ACC112 (cell line): ENCODE measurements around the gene RAB44.
"Not testable (repeated sequence)": the region's sequence is repeated elsewhere in the genome, so short reads cannot be mapped to it uniquely, and the experiment has no call there.

Experiments used
- H2AFZ ChIP-seq: fragments of 200-600 bp; sonication (generic); one replicate; pipeline ENCODE4 v1.6.0; 2017; ENCODE audit warnings: antibody characterized with exemption, low read length; ENCODE audit not compliant: unreplicated experiment
- H3K27ac ChIP-seq: fragments of 200-600 bp; sonication (generic); 2 replicates; pipeline ENCODE4 v1.5.1; 2014; ENCODE audit warnings: low read depth, mild to moderate bottlenecking, antibody characterized with exemption, low read length, moderate library complexity
- H3K27me3 ChIP-seq: fragments of 200-600 bp; sonication (generic); 2 replicates; pipeline ENCODE4 v1.6.1; 2014; ENCODE audit warnings: mild to moderate bottlenecking, antibody characterized with exemption, low read length, moderate library complexity, mixed read lengths; ENCODE audit not compliant: insufficient read depth
- H3K36me3 ChIP-seq: fragments of 200-600 bp; sonication (generic); 2 replicates; pipeline ENCODE4 v1.6.1; 2016; ENCODE audit warnings: mild to moderate bottlenecking, antibody characterized with exemption, low read length, moderate library complexity, mixed read lengths; ENCODE audit not compliant: insufficient read depth
- H3K4me1 ChIP-seq: fragments of 200-600 bp; sonication (generic); one replicate; pipeline ENCODE4 v1.6.1; 2016; ENCODE audit warnings: low read length, mixed read lengths; ENCODE audit not compliant: insufficient read depth, unreplicated experiment, control insufficient read depth
- H3K4me3 ChIP-seq: fragments of 200-600 bp; sonication (generic); 2 replicates; pipeline ENCODE4 v1.5.1; 2014; ENCODE audit warnings: mild to moderate bottlenecking, low read depth, low read length
- H3K79me2 ChIP-seq: fragments of 200-600 bp; sonication (generic); one replicate; pipeline ENCODE4 v1.6.0; 2016; ENCODE audit warnings: low read length; ENCODE audit not compliant: control insufficient read depth, unreplicated experiment, insufficient read depth

The RAB44 gene

DNA sequence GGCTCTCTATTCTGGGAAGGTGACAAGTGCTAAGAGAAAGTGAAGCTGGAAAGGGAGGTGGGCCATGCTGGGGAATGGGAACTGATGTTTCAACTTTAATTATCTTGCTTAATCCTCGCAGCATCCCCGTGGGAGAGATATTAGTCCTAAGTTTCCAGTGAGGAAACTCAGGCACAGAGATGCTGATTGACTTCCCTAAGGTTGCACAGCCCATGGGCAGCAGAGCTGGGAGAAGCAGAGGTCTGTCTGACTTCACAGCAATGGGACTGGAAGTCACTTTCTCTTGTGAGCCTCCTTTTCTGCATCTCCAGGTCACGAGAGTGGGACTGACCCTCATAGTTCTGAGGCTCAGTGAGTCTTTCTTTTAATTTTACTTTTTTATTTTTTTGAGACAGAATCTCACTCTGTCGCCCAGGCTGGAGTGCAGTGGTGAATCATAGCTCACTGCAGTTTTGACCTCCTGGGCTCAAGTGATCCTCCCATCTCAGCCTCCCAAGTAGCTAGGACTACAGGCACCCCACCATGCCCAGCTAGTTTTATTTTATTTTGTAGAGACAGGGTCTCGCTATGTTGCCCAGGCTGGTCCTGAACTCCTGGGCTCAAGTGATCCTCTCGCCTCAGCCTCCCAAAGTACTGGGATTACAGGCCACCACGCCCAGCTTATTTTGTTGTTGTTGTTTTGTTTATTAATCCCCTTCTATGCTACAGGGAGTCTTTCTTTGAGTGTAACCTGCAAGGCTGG is 2.6 kb downstream of the RAB44 start:
- no peaks in the 10 kb centered on the region for H3K27me3 ChIP-seq
- H3K4me3 ChIP-seq, result no peak overlapping the region
- no peak overlapping the region for H2AFZ ChIP-seq
- H3K27ac ChIP-seq, result no peak overlapping the region
- no peaks in the 10 kb centered on the region for H3K79me2 ChIP-seq
- peaks cover 10% of the 10 kb centered on the region for H3K4me1 ChIP-seq
- H3K36me3 ChIP-seq, result no peaks in the 10 kb centered on the region

GRCh38 chr6:36700831-36701230 is 3.2 kb downstream of the RAB44 start:
- no peak overlapping the region for H3K27ac ChIP-seq
- no peaks in the 10 kb centered on the region for H3K27me3 ChIP-seq
- H3K4me1 ChIP-seq, result peaks cover 10% of the 10 kb centered on the region
- H3K36me3 ChIP-seq, result no peaks in the 10 kb centered on the region
- H2AFZ ChIP-seq, result no peak overlapping the region
- no peaks in the 10 kb centered on the region for H3K79me2 ChIP-seq
- H3K4me3 ChIP-seq, result no peak overlapping the region

DNA sequence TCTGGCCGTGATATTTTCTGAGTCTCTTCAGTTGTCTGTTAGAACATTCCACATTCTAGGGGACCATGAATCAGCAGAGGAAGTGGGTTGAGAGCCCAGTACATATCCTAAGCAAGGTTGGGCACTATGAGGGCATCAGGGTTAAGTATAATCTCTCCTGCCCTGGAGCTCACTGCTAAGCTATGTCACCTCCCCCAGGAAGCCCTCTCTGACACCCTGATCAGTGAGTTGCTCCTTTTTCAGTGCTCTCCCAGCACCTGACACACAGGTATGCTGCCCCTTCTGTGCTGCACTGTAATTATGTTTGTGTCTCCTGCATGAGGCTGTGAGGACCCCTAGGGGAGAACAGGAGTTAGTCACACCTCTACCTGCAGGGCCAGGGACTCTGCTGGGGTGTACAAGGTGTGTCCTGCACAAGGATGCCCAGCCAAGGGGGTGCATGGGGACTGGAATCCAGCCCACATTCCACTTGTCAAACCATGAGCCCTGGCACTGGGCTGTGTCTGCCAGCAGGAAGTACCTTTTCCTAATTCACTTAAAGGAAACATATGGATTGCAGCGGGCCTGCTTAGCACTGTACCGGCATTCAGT is 3.9 kb downstream of the RAB44 start:
- Histone ChIP-seq H3K27ac (no peak overlapping the region), H3K27me3 (no peaks in the 10 kb centered on the region), H3K4me1 (peaks cover 10% of the 10 kb centered on the region), H3K79me2 (no peaks in the 10 kb centered on the region), H3K36me3 (no peaks in the 10 kb centered on the region), H3K4me3 (no peak overlapping the region), H2AFZ (no peak overlapping the region)

GRCh38 chr6:36702656-36703055 is 5.0 kb downstream of the RAB44 start:
- no peaks in the 10 kb centered on the region for H3K36me3 ChIP-seq
- no peaks in the 10 kb centered on the region for H3K27me3 ChIP-seq
- H3K4me1 ChIP-seq, result peaks cover 10% of the 10 kb centered on the region
- no peak overlapping the region for H2AFZ ChIP-seq
- H3K27ac ChIP-seq, result no peak overlapping the region
- no peaks in the 10 kb centered on the region for H3K79me2 ChIP-seq
- no peak overlapping the region for H3K4me3 ChIP-seq

- no peak overlapping the region for H3K27ac ChIP-seq
- no peak overlapping the region for H2AFZ ChIP-seq
- no peaks in the 10 kb centered on the region for H3K27me3 ChIP-seq
- H3K4me3 ChIP-seq, result no peak overlapping the region
- no peaks in the 10 kb centered on the region for H3K36me3 ChIP-seq
- H3K4me1 ChIP-seq, result peaks cover 10% of the 10 kb centered on the region
- H3K79me2 ChIP-seq, result no peaks in the 10 kb centered on the region
These were observed 5.5 kb downstream of the RAB44 start for GRCh38 chr6:36703081-36703606.

GRCh38 chr6:36703982-36704381 is 6.4 kb downstream of the RAB44 start:
- Histone ChIP-seq H3K27ac (no peak overlapping the region), H3K4me3 (no peak overlapping the region), H2AFZ (no peak overlapping the region), H3K27me3 (no peaks in the 10 kb centered on the region), H3K79me2 (no peaks in the 10 kb centered on the region), H3K4me1 (peaks cover 10% of the 10 kb centered on the region), H3K36me3 (no peaks in the 10 kb centered on the region)

DNA sequence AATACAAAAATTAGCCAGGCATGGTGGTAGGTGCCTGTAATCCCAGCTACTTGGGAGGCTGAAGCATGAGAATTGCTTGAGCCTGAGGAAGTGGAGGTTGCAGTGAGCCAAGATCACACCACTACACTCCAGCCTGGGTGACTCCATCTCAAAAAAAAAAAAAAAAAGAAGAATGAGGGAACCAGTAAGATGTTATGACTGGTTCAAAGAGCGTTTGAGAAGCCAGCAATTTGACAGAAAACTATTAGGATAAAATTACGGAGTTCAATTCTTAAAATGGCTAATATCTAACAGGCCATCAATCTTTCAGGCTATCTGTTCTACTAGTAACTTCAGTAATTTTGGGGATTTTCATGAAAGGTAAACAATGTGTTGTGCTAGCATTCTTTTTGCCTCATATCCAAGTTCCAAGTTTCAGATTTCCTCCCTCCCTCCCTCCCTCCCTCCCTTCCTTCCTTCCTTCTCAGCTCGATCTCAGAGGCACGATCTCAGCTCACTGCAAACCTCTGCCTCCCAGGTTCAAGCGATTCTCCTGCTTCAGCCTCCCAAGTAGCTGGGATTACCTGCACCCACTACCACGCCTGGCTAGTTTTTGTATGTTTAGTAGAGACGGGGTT is 7.4 kb downstream of the RAB44 start:
- not testable (repeated sequence) for H2AFZ ChIP-seq, H3K4me1 ChIP-seq, H3K4me3 ChIP-seq, H3K79me2 ChIP-seq, H3K36me3 ChIP-seq, H3K27me3 ChIP-seq, H3K27ac ChIP-seq

DNA sequence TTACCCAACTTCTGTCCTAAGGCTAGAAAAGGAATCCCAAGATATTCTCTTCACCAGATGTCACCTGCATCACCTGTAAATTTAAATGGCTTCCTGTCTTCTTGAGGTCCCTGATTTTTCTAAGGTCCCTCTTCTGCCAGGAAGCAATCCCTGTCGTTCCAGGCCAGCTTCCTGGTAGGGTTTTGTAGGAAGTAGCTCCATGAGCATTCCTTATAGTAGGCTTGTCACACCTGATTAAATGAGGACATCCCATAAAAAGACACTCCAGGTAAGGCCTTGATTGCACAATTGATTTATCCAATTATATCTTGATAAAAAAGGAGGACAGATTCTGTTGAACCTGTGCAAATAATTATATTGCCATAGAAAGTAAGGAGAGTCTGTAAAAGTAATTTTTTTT is 8.7 kb downstream of the RAB44 start:
- no peak overlapping the region for H3K4me3 ChIP-seq

GRCh38 chr6:36712816-36713215 is 15.2 kb downstream of the RAB44 start:
- no peak overlapping the region for H3K27ac ChIP-seq
- no peaks in the 10 kb centered on the region for H3K4me1 ChIP-seq
- H3K36me3 ChIP-seq, result no peaks in the 10 kb centered on the region
- H3K4me3 ChIP-seq, result no peak overlapping the region
- no peaks in the 10 kb centered on the region for H3K27me3 ChIP-seq
- no peaks in the 10 kb centered on the region for H3K79me2 ChIP-seq
- H2AFZ ChIP-seq, result no peak overlapping the region

More for the DNA sequence above, 8.7 kb downstream of the RAB44 start:
- H3K27me3 ChIP-seq, result no peaks in the 10 kb centered on the region
- no peak overlapping the region for H2AFZ ChIP-seq
- peaks cover 3% of the 10 kb centered on the region for H3K4me1 ChIP-seq
- no peak overlapping the region for H3K27ac ChIP-seq
- no peaks in the 10 kb centered on the region for H3K79me2 ChIP-seq
- H3K36me3 ChIP-seq, result no peaks in the 10 kb centered on the region

DNA sequence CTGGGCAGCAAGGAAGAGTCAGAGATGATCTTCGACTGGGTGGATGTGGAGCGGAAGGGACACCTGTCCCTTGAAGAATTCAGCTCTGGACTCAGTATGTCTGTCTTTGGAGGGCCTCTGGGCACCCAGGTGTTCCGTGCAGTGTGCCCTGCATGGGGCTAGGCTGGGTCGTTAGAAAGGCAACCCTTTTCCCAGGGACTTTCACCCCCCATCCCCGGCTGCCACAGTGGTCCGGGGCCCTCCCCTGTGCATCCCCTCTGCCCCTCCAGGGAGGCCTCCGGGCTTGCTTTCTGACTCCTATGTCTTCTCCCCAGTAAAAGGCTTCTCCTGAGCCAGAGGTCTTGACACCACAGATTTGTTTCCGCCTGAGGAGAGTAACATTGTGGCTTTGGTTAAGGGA is 16.2 kb downstream of the RAB44 start:
- Histone ChIP-seq H3K4me3 (no peak overlapping the region), H2AFZ (no peak overlapping the region), H3K27ac (no peak overlapping the region), H3K79me2 (no peaks in the 10 kb centered on the region), H3K36me3 (no peaks in the 10 kb centered on the region), H3K27me3 (no peaks in the 10 kb centered on the region), H3K4me1 (no peaks in the 10 kb centered on the region)

DNA sequence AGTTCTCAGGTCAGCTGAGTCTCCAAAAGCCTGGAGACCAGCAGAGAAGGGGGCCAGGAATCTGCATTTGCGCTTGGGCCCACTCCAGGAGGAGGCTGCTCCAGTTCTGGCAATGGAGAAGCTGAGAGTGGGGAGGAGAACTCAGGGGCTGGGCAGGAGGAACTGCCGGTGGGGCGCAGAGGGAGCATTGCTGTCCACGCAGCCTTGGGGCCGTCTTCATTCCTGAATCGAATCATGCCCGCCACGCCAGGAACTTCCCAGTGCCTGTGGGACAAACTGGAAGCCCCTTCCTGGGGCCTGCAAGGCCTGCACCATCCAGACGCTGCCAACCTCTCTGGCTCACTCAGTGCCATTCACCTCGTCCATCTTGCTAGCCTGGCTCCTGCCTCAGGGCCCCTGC is 16.9 kb downstream of the RAB44 start:
- no peaks in the 10 kb centered on the region for H3K27me3 ChIP-seq
- H2AFZ ChIP-seq, result no peak overlapping the region
- no peaks in the 10 kb centered on the region for H3K36me3 ChIP-seq
- H3K4me1 ChIP-seq, result no peaks in the 10 kb centered on the region
- no peaks in the 10 kb centered on the region for H3K79me2 ChIP-seq
- H3K4me3 ChIP-seq, result no peak overlapping the region
- no peak overlapping the region for H3K27ac ChIP-seq
